GM18519 (cell line): Measurements from ENCODE around the gene PIN1.

ENCODE experiments used
- ATAC-seq: cut with Tn5 transposase; IDR thresholded peaks from one replicate; pipeline ENCODE4 v1.9.1; 2021; ENCODE audit warnings: mild to moderate bottlenecking, moderate library complexity; ENCODE audit not compliant: unreplicated experiment, low FRiP score

PIN1 gene

GRCh38 chr19:9878511-9879196 is 43.5 kb downstream of the PIN1 start:
- ATAC-seq = no peak

DNA sequence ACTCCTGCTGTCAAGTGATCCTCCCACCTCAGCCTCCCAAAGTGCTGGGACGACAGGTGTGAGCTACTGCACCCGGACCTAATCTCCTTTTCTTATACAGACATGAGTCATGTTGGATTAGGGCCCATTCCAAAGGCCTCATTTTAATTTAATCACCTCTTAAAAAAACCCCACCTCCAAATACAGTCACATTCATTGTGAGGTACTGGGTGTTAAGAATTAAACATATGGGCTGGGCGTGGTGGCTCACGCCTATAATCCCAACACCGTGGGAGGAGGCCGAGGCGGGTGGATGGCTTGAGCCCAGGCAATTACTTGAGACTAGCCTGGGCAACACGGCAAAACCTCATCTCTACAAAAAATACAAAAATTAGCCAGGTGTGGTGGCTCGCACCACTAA is 46.6 kb downstream of the PIN1 start:
- no peak for ATAC-seq

- ATAC-seq = no peak
Measured at GRCh38 chr19:9883231-9883758, 48.2 kb downstream of the PIN1 start.

- no peak for ATAC-seq
Measured at GRCh38 chr19:9883764-9884163, 48.6 kb downstream of the PIN1 start.

- no peak for ATAC-seq
Measured at GRCh38 chr19:9885077-9885552, 50.0 kb downstream of the PIN1 start.

DNA sequence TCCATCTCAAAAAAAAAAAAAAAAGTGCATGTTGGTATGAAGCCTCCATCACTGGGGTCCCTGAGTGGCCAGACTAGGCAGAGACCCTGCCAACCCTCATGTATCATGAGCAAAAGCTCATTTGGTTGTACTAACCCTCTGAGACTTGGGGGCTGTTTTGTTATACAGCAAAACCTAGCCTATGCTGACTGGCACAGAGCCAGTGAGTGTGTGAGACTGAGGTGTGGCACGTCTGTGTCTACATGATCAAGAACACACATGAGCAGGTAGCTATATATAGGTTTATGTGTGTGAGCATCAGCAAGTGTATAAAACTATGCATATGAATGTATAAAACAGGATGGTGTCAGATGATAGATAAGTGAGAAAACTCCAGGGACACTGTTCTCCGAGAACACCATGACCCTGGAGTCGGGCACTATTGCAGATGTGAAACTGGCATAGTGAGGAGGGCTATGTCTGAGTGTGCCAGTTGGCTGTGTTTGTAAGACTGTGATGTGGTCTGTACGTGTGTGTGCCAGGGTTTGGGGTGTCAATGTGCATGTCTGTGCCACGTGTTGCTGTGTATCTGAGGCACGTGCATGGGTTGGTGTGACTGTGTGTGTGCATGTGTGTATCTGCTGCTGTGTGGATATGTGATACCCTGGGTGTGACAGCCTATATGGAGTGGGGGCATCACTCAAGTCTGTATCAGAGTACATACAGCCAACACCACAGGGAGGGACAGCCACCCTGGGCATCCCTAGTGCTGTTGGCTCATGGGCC is 56.7 kb downstream of the PIN1 start:
- ATAC-seq = no peak
